GM18508 (cell line): ENCODE data around the gene SLC35G1.

ENCODE experiments used
- ATAC-seq: cut with Tn5 transposase; IDR thresholded peaks from one replicate; pipeline ENCODE4 v1.9.1; 2021; ENCODE audit warnings: moderate number of reproducible peaks; ENCODE audit not compliant: insufficient read depth, unreplicated experiment

The SLC35G1 gene

GRCh38 chr10:93945819-93946218, 52.0 kb downstream of the SLC35G1 start:
- ATAC-seq: no peak

- ATAC-seq: no peak
Measured at GRCh38 chr10:93947055-93947454, 53.3 kb downstream of the SLC35G1 start.

- ATAC-seq: no peak
Measured at GRCh38 chr10:93947524-93947923, 53.7 kb downstream of the SLC35G1 start.

DNA sequence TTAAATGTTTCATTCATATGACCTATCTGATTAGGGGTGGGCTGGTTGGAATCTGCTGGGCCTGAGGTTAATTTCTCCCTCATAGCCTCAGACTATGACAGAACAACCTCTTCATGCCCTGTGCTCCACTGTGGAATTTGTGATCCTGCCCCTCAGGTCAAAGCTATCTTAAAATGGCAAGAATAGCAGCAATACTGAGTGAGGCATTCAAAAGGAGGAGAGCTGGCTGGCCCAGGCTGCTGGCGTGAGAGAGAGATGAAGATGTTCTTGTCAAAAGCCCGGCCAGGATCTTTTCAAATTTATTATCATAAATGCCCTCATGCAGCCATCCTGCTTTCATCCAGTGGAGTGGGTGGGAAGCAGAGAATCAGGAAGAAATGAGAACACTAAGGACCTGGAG, 58.1 kb downstream of the SLC35G1 start:
- ATAC-seq: no peak
